H54 (cell line): Measurements from ENCODE around the gene MRPL14.

Experiments
- DNase-seq: peaks from one replicate; pipeline ENCODE4 v3.0.0; 2011; ENCODE audit warnings: low spot score, mixed read lengths; ENCODE audit not compliant: insufficient read length
- FAIRE-seq: peaks from 3 replicates; lab custom pipeline; 2011; peaks lifted over from hg19 to GRCh38; lab: Jason Lieb, UNC
- POLR2A ChIP-seq: IDR thresholded peaks from 2 replicates; pipeline ENCODE4 v1.6.1; 2011; ENCODE audit warnings: low read depth, mild to moderate bottlenecking, low read length

Gene MRPL14

DNA sequence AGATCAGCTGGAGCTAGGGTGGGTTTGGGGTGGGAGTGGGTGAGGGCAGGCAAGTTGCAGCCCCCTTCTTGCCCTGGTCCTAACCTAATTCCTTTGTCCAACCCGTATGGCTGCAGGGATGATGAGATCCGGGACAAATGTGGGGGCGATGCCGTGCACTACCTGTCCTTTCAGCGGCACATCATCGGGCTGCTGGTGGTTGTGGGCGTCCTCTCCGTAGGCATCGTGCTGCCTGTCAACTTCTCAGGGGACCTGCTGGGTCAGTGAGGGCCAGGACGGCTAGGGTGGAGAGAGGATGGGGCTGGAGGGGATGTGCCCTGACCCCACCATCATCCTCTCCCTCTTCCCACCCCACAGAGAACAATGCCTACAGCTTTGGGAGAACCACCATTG lies 12.1 kb upstream of the MRPL14 start:
- FAIRE-seq (no peak), DNase-seq (no peak)
- no peak for TF ChIP-seq POLR2A

GRCh38 chr6:44138717-44139350 lies 11.6 kb upstream of the MRPL14 start:
- TF ChIP-seq POLR2A, result no peak
- DNase-seq (no peak), FAIRE-seq (no peak)

- FAIRE-seq (no peak), DNase-seq (no peak)
- TF ChIP-seq POLR2A, result no peak
Measured at GRCh38 chr6:44135875-44136274, 8.6 kb upstream of the MRPL14 start.

DNA sequence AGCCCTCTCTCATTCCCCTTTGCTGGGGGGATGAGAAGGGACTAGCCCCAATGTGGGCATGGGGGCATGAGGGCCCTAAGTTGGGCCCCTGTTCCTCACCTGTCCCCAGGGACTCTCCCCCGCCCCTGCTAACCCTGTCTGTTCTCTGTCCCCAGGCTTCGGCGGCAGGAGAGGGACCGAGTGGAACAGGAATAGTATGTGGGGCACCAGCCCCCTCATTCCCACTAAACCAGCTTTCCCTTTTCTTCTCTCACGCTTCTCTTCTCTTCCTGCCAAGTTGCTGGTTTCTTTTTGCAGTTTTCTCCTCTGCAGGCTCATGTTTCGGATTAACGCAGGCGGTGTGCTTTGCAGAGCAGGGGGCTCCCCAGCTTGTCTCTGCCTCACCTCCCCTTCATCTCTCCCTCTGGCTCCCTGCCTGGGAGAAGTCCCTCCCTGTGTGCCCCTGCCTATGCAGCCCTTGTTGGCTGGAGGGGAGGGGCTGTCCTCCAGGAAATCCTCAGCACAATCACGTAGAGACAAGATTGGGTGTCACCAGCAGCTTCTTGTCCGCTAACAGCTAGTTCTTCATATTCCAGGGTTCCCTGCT lies 8.0 kb upstream of the MRPL14 start:
- no peak for FAIRE-seq
- TF ChIP-seq POLR2A, result no peak

DNA sequence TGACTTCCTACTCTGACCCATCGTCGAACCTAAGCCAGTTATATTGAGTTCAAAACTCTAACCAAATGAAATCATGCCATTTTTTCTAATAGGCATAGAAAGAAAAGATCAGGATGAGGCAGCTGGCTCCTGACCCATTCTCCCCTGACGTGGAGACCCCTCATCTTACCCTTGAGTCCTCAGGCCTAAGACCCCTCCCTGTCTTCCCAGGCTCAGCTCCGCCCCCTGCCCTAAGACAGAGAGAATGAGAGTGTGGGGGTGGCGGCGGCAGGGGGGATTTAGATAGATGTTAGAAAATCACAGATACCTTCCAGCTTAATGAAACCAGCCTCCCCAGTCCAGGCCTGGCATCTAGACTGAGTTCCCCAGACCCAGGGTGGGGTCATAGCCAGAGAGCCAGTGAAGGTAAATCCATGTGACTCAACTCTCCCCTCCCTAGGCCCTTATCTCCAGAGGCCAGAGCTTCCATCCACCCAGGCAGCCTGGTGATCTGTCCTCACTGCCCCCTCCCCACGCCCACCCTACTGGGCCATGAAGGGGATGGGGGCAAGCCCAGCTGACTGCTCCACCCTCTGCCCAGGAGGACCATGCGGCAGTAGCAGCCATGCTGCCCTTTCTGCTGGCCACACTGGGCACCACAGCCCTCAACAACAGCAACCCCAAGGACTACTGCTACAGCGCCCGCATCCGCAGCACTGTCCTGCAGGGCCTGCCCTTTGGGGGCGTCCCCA lies 6.9 kb upstream of the MRPL14 start:
- no peak for FAIRE-seq
- TF ChIP-seq POLR2A, result no peak
- DNase-seq, result no peak

More for the DNA sequence above, 8.0 kb upstream of the MRPL14 start:
- DNase-seq, result no peak

- TF ChIP-seq POLR2A, result no peak
- FAIRE-seq (no peak), DNase-seq (peak; percentile 88)
Measured at GRCh38 chr6:44133003-44133931, 6.0 kb upstream of the MRPL14 start.

- DNase-seq (no peak), FAIRE-seq (no peak)
- no peak for TF ChIP-seq POLR2A
Measured at GRCh38 chr6:44132476-44132875, 5.2 kb upstream of the MRPL14 start.

DNA sequence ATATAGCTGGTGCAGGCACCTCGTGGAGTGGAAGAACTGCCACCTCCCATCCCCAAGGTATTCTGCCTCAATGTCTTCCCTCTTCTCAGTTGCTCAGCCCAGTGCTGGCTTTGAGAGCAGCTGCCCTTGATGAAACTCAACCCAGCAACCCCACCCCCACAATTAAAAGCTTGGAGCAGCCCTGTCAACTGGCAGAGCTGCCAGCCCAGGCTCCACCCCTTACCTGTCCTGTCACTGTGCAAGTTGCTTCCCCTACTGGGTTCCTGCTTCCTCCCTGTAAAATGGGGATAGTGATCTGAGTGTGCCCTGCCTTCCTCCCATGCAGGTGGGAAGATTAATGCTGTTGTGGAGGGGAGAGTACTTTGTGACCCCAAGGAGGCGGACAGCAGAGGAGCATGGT lies 4.6 kb upstream of the MRPL14 start:
- TF ChIP-seq POLR2A, result no peak
- no peak for DNase-seq
- FAIRE-seq, result no peak

DNA sequence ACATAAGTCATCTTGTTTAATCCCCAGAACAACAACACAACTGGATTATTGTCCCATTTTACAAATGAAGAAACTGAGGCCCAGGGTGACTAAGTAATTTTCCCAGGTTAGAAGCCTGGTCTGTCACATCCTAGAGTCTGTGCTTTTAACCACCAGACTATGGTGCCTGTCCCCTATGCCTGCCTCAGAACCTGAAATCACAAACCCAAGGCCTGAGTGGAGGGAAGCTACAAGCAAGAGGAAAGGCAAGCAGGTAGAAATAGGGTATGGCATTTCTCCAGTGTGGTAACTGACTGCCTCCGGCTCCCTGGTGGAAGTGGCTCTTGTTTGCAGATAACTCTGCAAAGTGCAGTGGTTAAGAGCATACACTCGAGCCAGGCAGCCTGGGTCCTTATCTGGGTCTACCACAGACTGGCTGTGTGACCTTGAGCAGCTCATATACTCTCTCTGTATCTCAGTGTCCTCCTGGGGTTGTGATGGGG lies 2.6 kb upstream of the MRPL14 start:
- DNase-seq (no peak), FAIRE-seq (no peak)
- TF ChIP-seq POLR2A, result no peak

- FAIRE-seq (no peak), DNase-seq (peak; percentile 65)
- TF ChIP-seq POLR2A, result no peak
Measured at GRCh38 chr6:44128020-44128917, 1.0 kb upstream of the MRPL14 start.

DNA sequence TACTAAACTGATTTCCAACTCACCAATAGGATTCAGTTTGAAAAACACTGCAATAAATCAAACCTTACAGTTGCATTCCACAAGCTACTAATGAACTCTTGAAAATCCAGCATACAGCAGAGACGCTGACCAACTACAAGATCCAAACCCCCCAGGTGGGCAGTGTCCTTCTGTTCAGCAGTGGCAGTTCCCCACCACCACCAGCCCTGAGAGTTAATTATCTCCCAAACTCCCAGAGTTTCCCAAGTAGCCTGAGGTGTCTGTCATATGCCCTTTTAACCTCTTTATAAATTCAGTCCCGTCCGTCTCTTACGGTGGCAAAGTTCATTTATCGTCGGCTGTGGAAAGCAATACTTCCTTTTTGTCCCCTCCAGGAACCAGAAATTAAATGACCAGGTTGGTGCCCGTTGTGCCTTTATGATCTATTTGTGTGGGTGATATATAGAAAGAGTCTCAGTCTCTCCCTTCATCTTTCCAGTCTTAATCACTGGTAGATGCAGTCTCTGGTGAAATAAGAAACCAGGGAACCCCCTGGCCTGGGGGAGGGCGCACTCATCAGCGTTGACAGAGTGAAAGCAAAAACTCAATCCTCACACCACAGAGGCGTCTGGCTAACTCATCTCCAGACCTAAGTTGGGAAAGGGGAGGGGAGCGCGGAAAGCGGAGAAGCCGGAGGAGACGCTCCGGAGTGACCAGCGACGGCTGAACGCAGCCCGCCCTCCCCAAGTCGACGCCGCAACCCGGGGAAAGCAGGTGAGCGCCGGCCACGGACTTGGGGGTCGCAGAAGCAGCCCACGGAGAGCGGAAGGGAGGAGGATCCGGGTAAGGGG lies 717 bp downstream of the MRPL14 start:
- TF ChIP-seq POLR2A, result no peak
- FAIRE-seq (no peak), DNase-seq (peak; percentile 91)

GRCh38 chr6:44123544-44123943 lies 3.7 kb downstream of the MRPL14 start:
- DNase-seq (no peak), FAIRE-seq (no peak)
- no peak for TF ChIP-seq POLR2A
